GM12864 (cell line): Measurements from ENCODE around the gene KRTAP11-1.
A peak's percentile ranks its signal among the peaks of the same experiment; 100 is the strongest.

Source experiments
- DNase-seq: peaks from one replicate; pipeline ENCODE4 v3.0.0-alpha.2; 2011; ENCODE audit warnings: low read depth
- H3K4me3 ChIP-seq: 2 replicates; pipeline ENCODE4 v1.5.1; 2011; ENCODE audit warnings: mild to moderate bottlenecking, low read depth, low read length, control low read depth
- TF ChIP-seq, protein P1 (sequence below): IDR thresholded peaks from 2 replicates; pipeline ENCODE4 v1.5.1; 2011; ENCODE audit warnings: low read depth, mild to moderate bottlenecking, moderate library complexity, low read length, control low read depth, inconsistent platforms; ENCODE audit errors: missing control alignments

The KRTAP11-1 gene

DNA sequence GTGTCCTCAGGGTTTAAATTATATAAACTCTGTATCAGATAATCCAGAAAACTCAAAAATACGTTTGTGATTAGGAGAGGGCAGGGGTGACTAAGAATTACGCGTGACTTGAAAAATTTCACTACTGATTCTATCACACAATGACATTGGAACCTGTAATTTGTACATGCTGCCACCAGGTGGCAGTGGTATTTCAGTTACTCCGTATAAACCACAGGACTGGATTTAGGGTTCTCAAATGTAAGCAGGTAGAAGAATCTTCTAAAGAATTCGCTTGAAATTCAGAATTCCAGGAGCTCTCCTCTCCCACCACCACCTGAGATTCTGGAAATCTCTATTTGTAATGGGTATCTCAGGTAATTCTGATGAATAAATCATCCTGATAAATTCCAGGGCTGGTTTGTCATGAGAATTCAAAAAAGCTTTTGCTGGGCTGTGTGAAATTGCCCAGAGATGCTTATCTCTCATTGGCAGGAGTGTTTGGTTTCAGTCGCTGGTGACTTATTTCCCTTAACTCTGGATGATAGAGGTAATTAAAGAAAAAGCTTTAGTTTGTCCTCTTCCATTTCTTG lies 50.1 kb downstream of the KRTAP11-1 start:
- DNase-seq = peak; percentile 12
- H3K4me3 ChIP-seq = no peak overlapping the region
- TF ChIP-seq, protein P1, sequence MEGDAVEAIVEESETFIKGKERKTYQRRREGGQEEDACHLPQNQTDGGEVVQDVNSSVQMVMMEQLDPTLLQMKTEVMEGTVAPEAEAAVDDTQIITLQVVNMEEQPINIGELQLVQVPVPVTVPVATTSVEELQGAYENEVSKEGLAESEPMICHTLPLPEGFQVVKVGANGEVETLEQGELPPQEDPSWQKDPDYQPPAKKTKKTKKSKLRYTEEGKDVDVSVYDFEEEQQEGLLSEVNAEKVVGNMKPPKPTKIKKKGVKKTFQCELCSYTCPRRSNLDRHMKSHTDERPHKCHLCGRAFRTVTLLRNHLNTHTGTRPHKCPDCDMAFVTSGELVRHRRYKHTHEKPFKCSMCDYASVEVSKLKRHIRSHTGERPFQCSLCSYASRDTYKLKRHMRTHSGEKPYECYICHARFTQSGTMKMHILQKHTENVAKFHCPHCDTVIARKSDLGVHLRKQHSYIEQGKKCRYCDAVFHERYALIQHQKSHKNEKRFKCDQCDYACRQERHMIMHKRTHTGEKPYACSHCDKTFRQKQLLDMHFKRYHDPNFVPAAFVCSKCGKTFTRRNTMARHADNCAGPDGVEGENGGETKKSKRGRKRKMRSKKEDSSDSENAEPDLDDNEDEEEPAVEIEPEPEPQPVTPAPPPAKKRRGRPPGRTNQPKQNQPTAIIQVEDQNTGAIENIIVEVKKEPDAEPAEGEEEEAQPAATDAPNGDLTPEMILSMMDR = peak; percentile 57
